Adrenal gland (tissue), 12 donors: ENCODE data around the gene DNAJB8. TPM values are rescaled to one million over a fixed set of nuclear protein-coding genes. Genes with fewer than 3 reads are reported as not detected.

Experiments
- DNase-seq, 7 donors: peaks; one replicate each; pipeline ENCODE4 v3.0.0-alpha.2; 2019 to 2020
- H3K27ac ChIP-seq, 5 donors: fragments of 200-600 bp; sonication (generic) in 4 of 5; 1 replicate in 3 of 5; 2 replicates in 2 of 5; pipeline versions ENCODE4 v1.5.1 to v1.8.0; 2016 to 2020; ENCODE audit warnings: mild to moderate bottlenecking in 1 of 5
- H3K27me3 ChIP-seq: fragments of 200-600 bp; 2 replicates; pipeline ENCODE4 v1.8.0; 2021
- H3K36me3 ChIP-seq, 2 donors: fragments of 200-600 bp; replicated peaks in 1 of 2; 1 replicate in 1 of 2; 2 replicates in 1 of 2; pipeline versions ENCODE4 v1.5.1 to v1.8.0; 2018 to 2022
- H3K4me1 ChIP-seq, 2 donors: fragments of 200-600 bp; replicated peaks in 1 of 2; 1 replicate in 1 of 2; 2 replicates in 1 of 2; pipeline versions ENCODE4 v1.5.1 to v1.8.0; 2018 to 2021
- H3K4me3 ChIP-seq, 4 donors: fragments of 200-600 bp; sonication (generic) in 3 of 4; one replicate each; pipeline ENCODE4 v1.5.1; 2016 to 2018
- H3K9me3 ChIP-seq, 3 donors: fragments of 200-600 bp; sonication (generic) in 1 of 3; replicated peaks in 1 of 3; 1 replicate in 2 of 3; 2 replicates in 1 of 3; pipeline versions ENCODE4 v1.5.1 to v1.8.0; 2016 to 2021
- POLR2A ChIP-seq, 2 donors: fragments of 450-650 bp; IDR thresholded peaks; one replicate each; pipeline ENCODE4 v1.6.1; 2017; ENCODE audit warnings: antibody characterized with exemption in 2 of 2, mild to moderate bottlenecking in 2 of 2, moderate library complexity in 1 of 2
- WGBS, 4 donors: extraction: QIAGEN DNeasy Blood & Tissue Kit in 2 of 4; methylation state at CpG; one replicate each; pipeline versions ENCODE4 v1.1.5 to v1.1.7; 2013 to 2017; 5-methylcytosine and 5-hydroxymethylcytosine counted together
- intact Hi-C, 2 donors: fragments of 100-400 bp; cut with DNase I; formaldehyde crosslinking; loops; one replicate each; pipeline versions ENCODE4 v1.14.1 to v1.15.0; 2022 to 2023
- polyA plus RNA-seq, 3 donors: library from polyadenylated mRNA; stranded (reverse); fragments of 200-250 nt in 2 of 3; fragments of 350-450 nt in 1 of 3; fragmentation: Illumina TruSeq in 1 of 3; extraction: RNeasy Lipid Tissue Mini Kit (QIAGEN cat#74804) in 1 of 3; gene quantifications; one replicate each; pipeline ENCODE4 v1.2.3, GENCODE V29; 2013 to 2014
- total RNA-seq, 9 donors: library from RNA; depleted of rRNA in 4 of 9; stranded (reverse); fragments of >200 nt in 4 of 9; fragments of 120-200 nt in 1 of 9; fragmentation: NEBNext Ultra II Directional in 1 of 9; extraction: Animal tissue kit (Norgen Biotek cat#: 25700) in 1 of 9; gene quantifications; one replicate each; pipeline versions ENCODE4 v1.1.0 to v1.2.4, GENCODE V29; 2013 to 2023
- TF ChIP-seq, protein P1 (sequence below), 6 experiments: fragments of 450-650 bp in 4 of 6; fragments of 200-600 bp in 2 of 6; sonication (generic) in 1 of 6; IDR thresholded peaks; 1 replicate in 5 of 6; 2 replicates in 1 of 6; pipeline versions ENCODE4 v1.5.1 to v1.8.0; 2016 to 2021; ENCODE audit warnings: antibody characterized with exemption in 6 of 6, mild to moderate bottlenecking in 2 of 6, moderate library complexity in 1 of 6
- donor health status: healthy with polysubstance abuse.
- donor health status: Bipolar disorder and iron deficiency.
- donor health status: DM: yes; HTN: yes; CAD: no.
- donor health status: DM: no; HTN: no; CAD: no.
- donor health status: DM: no; HTN: no; CAD: no.
- donor health status: DM: yes; HTN: yes; CAD: no.

The DNAJB8 gene
- total and polyA plus RNA-seq, 12 donors: not detected

DNA sequence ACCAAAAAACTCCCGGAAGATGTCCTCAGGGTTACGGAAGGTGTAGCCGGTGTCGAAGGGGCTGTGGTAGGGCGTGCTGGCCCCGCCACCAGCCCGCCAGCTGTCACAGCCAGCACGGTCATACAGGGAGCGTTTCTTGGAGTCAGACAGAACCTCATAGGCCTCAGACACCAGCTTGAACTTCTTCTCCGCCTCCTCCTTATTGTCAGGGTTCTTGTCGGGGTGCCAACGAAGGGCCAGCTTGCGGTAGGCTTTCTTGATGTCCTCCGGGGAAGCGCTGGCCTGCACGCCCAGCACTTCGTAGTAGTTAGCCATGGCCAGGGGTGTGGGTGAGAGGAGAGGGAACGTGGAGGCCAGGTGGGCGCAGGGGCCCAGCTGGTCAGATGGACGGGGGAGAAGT, 3.8 kb downstream of the DNAJB8 start:
- TF ChIP-seq, protein P1, sequence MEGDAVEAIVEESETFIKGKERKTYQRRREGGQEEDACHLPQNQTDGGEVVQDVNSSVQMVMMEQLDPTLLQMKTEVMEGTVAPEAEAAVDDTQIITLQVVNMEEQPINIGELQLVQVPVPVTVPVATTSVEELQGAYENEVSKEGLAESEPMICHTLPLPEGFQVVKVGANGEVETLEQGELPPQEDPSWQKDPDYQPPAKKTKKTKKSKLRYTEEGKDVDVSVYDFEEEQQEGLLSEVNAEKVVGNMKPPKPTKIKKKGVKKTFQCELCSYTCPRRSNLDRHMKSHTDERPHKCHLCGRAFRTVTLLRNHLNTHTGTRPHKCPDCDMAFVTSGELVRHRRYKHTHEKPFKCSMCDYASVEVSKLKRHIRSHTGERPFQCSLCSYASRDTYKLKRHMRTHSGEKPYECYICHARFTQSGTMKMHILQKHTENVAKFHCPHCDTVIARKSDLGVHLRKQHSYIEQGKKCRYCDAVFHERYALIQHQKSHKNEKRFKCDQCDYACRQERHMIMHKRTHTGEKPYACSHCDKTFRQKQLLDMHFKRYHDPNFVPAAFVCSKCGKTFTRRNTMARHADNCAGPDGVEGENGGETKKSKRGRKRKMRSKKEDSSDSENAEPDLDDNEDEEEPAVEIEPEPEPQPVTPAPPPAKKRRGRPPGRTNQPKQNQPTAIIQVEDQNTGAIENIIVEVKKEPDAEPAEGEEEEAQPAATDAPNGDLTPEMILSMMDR (IDR thresholded peaks at IDR 0.05): no peak
- no peak for TF ChIP-seq POLR2A (IDR thresholded peaks at IDR 0.05)
- Histone ChIP-seq H3K4me1 (no peaks in the 10 kb centered on the region), H3K9me3 (no peaks in the 10 kb centered on the region), H3K36me3 (no peaks in the 10 kb centered on the region), H3K27ac (no peak overlapping the region), H3K4me3 (no peak overlapping the region), H3K27me3 (no peaks in the 10 kb centered on the region)
- DNase-seq: no peak
- intact Hi-C loops: no loop called here
- WGBS, 4 donors: 89 to 93% (median 91%) methylated on average over 19 to 20 of the region's 20 CpGs

DNA sequence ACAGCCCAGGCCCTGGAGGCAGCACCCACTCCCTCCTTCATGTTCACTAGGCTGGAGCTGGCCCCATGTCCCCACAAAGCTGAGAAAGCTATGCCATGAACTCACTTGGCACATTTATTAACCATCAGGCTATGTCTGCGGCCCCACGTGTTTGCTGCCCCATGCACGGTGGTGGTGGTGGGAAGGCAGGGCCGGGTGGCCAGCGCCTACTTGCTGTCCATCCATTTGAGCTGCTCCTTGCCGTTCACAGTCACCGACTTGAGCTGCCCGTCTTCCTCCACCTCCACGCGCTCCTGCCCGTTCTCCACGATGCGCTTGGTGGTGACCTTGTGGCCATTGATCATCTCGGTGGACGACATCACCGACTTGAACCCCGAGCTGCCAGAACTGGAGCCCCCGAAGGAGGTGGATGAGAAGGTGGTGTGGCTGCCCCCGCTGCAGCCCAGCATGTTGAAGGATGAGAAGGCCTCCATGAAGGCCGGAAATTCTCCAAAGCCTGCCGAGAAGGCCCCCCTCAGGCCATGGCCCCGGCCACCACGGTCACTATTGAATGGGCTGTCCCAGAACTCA, 4.3 kb downstream of the DNAJB8 start:
- intact Hi-C loops: no loop called here
- no peak for TF ChIP-seq POLR2A (IDR thresholded peaks at IDR 0.05)
- TF ChIP-seq, protein P1 (IDR thresholded peaks at IDR 0.05): no peak
- 90 to 96% (median 93%) methylated on average over 16 to 23 of the region's 23 CpGs for WGBS, 4 donors

DNA sequence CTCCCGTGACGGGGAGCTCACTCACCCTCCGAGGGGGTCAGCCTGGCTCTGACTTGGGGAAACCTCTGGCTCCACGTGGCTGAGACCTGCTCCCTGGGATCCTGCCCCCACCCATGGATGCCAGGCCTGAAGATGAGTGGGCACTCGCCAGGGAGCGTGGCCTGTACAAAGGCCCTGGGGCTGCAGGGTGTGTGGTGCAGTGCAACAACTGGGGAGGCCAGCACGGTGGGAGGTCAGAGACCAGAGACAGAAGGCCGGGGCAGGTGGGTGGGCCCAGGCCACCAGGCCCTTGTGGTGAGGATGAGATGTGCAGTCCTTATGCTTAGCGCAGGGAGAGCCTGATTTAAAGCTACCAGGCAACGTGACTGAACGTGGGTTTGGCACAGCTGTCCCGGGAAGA, 5.0 kb downstream of the DNAJB8 start:
- Histone ChIP-seq H3K9me3 (no peaks in the 10 kb centered on the region), H3K4me3 (no peak overlapping the region), H3K36me3 (no peaks in the 10 kb centered on the region), H3K27me3 (no peaks in the 10 kb centered on the region), H3K27ac (no peak overlapping the region), H3K4me1 (no peaks in the 10 kb centered on the region)
- WGBS, 4 donors: 75 to 88% (median 82%) methylated on average over 10 to 12 of the region's 12 CpGs
- TF ChIP-seq, protein P1 (IDR thresholded peaks at IDR 0.05): no peak
- TF ChIP-seq POLR2A (IDR thresholded peaks at IDR 0.05): no peak
- intact Hi-C loops: no loop called here
- DNase-seq: no peak

More for the DNA sequence above, 4.3 kb downstream of the DNAJB8 start:
- Histone ChIP-seq H3K36me3 (no peaks in the 10 kb centered on the region), H3K9me3 (no peaks in the 10 kb centered on the region), H3K4me1 (no peaks in the 10 kb centered on the region), H3K27ac (no peak overlapping the region), H3K27me3 (no peaks in the 10 kb centered on the region), H3K4me3 (no peak overlapping the region)
- no peak for DNase-seq

DNA sequence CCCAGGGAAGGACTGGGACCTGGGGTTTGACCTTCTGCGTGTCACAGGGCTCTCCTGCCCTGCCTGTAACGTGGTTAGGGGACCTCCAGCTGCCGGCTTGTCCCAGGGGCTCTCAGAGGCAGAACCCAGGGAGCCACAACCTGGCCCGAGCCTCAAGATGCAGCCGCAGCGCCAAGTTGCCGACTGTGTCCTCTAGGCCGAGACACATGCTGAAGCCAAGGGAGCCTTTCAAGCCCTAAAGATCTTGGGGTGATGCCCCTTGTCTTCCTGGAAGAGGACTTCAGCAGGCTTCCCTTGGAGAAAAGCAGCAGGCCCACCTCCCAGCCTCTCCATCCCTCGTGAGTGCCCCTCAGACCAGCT, 7.2 kb downstream of the DNAJB8 start:
- intact Hi-C loops: no loop called here
- no peaks in the 10 kb centered on the region for H3K36me3 ChIP-seq
- DNase-seq: no peak
- no peaks in the 10 kb centered on the region for H3K4me1 ChIP-seq
- peak overlapping the region in 1 of 5 donors; percentile 47 for H3K27ac ChIP-seq
- TF ChIP-seq, protein P1 (IDR thresholded peaks at IDR 0.05): no peak
- TF ChIP-seq POLR2A (IDR thresholded peaks at IDR 0.05): no peak
- no peaks in the 10 kb centered on the region for H3K9me3 ChIP-seq
- no peak overlapping the region for H3K4me3 ChIP-seq
- WGBS, 4 donors: 73 to 91% (median 82%) methylated on average over 1 to 9 of the region's 9 CpGs
- H3K27me3 ChIP-seq: peaks cover 4% of the 10 kb centered on the region
